Hippocampal formation (tissue), 2 donors: Measurements from ENCODE around the gene TSPAN17.
A peak's percentile ranks its signal among the peaks of the same experiment; 100 is the strongest.

Experiments
- DNase-seq, 2 donors: peaks; one replicate each; lab custom pipeline; 2025; lab: John Stamatoyannopoulos, UW

TSPAN17 gene

DNA sequence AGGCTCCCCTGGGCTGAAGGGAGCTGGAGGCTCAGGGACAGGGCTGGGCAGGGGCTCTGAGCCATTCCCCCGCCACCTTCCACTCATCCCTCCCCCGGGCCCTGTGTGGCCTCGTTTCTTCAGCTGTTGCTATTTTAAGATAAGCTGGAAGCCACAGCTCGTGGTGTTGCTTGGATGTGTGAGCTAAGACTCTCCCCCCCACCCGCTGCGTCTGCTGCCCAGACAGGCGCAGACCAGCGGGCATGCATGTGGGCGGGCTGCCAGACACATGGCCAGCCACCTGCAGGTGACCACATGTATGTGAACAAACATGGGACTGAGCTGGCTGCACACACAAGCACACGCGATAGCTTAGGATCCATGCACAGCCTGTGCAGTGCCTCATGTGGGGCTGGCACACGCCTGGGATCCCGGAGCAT is 25.6 kb upstream of the TSPAN17 start:
- DNase-seq: no peak

DNA sequence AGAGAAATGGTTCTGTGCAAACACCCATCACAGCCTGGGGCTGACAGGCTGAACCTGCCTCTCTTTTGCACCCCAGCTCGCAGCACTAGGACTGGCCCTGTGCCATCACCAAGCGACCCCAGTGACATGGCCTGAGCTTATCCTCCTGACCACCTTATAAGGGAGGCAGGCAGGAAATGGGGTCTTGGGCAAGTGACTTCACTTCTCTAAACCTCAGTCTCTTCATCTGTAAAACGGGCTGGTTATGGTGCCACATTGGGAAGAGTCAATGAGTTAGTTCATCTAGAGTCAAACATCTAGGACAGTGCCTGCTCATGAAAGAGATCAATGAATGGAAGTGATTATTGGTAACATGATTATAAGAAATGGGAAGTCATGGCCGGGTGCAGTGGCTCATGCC is 23.1 kb upstream of the TSPAN17 start:
- DNase-seq: no peak

DNA sequence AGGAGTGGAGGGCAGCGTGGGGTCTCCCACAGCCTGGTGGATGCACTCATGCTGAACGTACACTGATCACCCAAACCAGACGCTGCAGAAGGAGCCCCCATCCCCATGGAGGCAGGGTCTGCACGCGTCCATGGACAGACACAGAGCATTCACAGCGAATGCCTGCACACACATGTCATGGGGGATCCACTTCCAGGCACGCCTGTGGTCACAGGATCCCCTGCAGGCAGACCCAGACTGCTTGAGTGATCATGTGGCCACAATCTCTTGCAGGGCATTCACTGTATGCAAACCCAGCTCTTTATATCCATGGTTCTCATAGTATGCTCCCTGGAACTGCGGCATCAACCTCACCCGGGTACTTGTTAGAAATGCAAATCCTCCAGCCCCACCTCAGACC is 22.3 kb upstream of the TSPAN17 start:
- DNase-seq: no peak

DNA sequence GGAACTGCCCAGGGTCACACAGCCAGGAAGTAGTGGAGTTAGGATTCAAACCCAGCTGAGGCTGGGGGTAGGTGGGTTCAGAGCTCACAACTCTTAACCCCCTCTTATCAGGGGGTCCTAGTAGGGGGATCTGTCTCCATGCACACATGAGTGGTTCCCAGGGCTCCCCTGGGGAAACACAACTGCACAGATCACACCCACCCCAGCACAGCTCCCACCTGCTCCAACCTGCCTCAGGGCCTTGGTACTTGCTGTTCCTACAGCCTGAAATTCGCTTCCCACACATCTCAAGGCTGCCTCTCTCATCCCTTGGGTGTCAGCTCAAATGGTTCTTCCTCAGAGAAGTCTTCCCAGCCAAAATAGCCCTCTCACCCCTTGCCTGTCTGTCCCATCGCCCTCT is 21.8 kb upstream of the TSPAN17 start:
- DNase-seq: no peak

DNA sequence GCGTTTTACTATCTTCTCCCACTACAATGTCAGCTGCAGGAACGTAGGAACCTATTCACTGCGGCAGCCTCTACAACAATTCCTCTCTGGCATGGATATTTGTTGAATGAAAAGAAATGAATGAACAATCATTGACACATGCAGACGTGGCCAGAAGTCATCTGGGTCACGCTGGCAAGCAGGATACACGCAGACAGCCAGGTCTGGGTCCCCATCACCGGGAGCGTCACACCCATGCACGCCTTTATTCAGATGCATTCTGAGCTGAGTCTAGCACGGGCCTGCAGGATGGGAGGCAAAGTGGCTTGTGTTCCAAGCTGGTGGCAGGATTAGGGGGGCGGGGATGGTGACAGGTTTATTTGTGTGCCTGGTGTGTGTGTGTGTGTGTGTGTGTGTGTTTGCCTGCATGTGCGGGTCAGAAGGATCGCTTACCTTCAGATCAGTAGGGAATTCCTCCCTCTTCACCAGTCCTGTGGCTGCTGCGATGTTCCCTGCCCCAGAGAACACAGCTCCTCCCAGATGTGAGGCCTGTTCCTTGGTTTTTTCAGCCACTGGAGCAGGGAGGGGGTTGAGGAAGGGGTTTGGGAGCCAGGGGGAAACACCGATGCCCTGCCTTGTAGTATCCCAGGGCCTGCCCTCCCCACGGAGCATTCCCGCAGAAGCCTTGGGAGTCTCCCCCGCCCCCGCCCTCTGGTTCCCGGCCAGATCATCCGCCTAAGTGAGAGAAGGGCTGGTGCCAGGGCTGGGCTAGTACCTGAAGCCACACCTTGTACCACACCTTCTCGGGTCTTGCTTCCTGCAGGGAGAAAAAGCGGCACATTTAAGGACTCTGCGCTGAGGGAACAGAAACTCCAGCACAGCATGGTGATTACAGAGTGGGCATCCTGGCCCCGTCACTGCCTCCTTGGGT is 21.1 kb upstream of the TSPAN17 start:
- DNase-seq: no peak

DNA sequence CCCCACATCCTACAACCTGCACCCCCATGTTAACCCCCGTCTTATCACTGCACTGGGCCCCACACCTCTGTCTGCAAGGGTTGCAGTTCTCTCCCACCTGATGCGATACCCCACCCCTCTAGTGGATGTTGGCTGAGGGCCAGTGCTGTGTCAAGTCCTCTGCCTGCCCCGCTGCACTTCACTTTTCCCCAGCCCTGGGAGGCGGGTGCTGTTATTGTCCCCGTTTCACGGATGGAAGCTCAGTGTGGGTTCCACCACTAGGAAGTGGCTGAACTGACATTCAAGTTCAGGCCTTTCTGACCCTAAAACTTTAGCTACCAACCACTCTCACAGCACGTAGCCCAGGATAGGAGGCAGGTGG is 20.4 kb upstream of the TSPAN17 start:
- DNase-seq: no peak

DNA sequence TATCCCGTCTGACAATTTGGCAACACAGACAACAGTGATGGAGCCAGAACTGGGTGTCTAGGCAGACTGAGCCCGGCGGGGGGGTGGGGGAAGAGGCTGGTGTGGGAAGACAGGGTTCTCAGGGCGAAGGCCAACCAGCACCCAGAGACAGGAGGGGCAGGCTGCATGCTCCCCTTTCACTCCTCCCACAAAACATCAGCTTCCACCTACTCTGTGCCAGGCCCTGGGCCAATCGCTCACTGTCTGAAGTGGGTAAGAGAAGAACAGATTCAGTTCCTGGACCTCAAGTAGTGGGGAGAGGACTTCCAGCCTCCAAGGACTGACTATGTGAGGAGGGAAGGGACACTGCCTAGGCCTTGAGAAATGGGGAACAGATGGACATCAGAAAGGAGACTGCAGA is 19.7 kb upstream of the TSPAN17 start:
- DNase-seq: no peak

DNA sequence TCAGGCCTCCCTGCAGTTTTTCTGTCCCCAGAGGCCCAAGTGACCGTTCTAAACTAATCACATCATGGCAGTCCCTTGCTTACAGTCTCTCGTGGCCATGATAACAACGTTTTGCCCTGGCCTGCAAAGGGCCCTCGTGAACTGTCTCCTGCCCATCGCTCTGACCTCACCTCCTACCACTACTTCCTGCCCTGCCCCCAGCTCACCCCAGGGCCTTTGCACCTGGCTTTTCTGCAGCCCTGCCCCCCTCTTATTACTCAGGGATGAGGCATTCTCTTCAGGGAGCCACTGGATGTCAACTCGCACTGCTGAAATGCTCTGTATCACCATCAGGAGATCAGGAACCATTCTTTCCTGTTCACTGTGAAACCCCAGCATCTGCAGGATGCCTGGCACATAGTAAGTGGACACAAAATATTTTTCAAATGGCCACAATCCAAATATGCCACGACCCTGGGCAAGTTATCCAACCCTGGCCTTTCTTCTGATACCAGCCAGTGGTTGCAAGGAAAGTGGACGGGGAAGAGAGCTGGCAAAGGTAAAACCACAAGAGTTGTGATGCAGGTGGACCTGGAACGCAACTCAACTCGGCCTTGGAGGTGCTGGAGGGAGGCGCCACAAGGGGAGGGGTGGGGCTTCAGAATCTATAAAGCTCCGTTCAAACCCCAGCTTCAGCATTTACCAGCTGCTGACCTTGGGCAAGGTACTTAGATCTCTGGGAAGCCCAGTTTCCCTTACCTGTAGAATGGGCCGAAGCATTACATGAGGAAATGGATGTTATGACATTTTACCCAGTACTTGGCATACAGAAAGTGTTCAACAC is 18.7 kb upstream of the TSPAN17 start:
- no peak for DNase-seq

DNA sequence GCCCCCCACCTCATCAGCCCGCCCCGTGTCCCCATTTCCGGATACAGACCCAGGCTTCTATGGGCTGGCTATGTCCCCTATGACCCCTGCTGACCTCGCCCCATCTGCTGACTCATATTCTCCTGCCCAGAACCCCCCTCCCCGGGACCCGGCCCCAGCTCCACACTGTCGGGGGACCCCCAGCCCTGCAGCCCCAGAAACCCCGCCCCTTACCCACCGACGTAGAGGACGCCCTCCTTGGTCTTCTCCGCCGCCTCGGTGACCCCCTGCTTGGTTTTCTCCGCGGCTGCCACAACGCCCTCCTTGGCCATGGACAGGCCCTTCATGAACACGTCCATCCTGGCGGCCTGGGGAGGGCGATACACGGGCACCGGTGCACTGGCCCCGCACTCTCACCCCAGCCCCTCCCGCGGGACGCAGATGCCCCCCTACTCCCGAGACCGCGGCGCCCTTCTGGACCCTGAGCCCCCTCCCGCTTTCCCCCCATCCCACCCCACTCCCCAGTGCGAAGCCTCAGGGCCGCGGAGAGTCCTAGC is 17.9 kb upstream of the TSPAN17 start:
- no peak for DNase-seq

DNA sequence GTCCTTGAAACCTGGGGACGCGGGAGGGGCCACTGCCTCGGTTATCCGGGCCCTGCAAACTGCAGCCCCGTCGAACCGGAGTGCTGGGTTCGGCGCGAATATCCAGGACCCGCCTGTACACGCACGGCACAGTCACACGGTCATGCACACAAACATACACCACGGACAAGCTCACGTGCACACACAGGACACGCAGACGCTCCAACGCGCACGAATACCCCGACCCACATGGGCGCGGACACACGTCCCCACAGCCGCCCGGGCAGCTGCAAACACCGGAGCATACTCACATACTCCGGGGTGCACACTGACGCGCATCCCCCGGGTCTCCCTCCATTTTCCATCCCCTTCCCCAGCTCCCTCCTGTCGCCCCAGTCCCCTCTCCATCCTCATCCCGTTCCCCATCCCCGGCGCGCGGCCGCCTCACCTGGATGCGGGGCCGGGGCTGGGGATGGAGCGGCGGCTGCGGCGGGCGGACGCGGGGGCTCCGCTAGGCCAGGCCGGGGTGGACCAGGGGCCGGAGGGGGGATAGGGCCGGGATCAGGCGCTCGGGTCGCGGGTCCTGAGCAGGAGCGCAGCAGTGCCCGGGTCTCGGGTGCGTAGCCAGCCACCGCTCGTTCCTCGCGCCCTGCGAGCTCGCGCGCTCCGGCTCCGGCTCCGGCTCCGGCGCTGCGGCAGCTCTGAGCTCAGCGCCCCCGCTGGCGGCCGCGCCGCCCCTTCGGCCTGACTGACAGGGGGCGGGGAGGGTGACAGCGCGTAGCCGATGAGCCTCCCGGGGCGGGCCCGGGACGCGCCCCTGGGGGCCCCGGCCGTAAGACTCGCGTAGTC is 17.2 kb upstream of the TSPAN17 start, which contains the start of the genes EIF4E1B and SNCB:
Gene EIF4E1B, plus strand, starts transcription at position 823 of the 828 bp plus-strand sequence. CDS start 12,113 bp downstream, outside the sequence.
Gene SNCB, minus strand, starts transcription at position 682 of the 828 bp plus-strand sequence. CDS start 880 bp downstream, outside the sequence.
- DNase-seq: peak in 1 of 2 donors; percentile 26

DNA sequence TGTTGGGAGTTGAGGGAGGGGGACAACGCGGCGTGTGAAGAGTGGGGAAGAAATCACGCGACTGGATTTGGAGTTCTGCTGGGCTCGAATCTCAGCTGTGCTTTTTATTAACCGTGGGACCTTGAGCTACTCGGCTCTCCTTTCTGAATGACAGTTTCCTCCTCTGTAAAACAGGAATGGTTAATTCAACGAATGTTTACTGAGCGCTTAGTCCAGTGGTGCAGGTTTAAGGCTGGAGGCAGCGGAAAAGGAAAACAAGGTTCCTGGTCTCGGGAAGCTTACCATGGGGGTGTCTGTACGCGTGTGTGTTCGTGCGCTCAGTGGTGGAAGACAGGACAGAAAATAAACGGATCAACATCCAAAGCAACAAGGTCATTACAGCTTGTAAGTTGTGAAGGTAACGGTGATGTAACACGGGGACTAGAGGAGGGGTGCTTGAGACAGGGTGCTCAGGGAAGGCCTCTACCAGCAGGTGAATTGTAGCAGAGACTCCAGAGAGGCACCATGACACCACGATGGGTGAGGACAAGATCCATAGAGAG is 16.5 kb upstream of the TSPAN17 start:
- DNase-seq: no peak

DNA sequence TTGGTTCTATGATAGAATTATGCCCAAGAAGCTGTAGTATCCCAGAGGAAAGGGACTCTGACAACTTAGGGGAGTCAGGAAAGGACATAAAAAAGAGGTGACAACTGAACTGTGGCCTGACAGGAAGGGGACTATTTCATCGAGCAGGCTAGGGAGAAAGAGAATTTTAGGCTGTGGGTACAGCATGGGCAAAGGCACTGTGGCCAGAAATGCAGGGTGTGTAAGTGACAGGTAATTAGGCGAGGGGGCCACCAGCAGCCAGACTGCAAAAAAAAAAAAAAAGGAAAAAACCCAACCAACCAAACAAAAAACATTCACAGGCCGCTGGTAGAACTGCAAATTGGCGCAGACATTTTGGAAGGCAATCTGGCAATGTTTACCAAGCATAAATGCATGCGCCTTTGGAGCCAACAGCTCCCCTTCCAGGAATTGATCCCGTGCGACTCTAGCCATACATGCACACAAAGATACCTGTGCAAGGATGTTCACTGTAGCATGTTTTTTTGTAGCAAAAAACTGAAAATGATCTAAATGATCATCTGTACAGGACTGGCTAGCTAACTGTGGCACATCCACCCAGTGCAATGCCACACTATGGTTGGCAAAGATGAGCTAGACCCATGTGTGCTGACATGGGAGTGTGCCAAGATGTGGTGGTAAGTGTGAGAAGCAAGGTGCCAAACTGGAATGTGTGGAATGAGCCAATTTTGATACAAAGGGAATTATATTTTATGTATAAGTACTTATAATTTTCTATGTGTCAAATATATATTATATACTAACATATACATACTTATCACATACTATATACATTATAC is 15.7 kb upstream of the TSPAN17 start:
- DNase-seq: no peak

DNA sequence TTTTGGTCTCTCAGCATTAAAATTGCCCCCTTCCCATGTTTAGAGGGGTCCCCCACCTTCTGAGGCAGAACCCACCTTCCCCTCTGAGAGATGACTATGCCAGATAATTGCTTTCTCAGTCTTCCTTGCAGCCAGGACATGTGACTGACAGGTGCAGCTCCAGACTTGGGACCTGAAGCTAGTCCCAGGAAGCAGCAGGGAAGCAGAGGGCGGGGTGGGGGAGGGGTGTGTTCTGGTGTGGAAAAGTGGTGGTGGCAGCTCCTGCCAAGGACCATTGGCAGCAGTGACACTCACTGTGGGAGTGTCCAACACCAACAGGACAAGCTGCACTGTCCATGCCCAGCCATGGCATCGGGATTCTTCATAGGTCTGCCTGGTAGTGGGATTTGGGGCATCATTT is 14.5 kb upstream of the TSPAN17 start:
- DNase-seq: no peak

DNA sequence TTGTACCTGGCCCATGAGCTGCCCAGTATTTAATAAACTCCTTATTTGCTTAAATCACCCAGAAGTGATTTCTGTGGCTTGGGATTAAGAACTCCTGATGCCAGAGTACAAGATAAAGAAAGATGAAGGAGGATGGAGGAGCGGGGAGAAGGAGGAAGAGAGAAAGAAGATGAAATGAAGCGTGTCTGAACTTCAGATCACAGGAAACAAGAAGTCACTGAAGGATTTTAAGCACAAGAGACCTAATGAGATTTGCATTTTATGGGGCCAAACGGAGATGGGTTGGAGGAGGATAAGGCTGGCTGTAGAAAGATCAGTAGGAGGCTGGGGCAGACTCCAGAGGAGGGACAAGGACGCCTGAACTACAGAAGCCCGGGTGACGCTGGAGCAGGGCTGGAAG is 13.7 kb upstream of the TSPAN17 start:
- DNase-seq: no peak

DNA sequence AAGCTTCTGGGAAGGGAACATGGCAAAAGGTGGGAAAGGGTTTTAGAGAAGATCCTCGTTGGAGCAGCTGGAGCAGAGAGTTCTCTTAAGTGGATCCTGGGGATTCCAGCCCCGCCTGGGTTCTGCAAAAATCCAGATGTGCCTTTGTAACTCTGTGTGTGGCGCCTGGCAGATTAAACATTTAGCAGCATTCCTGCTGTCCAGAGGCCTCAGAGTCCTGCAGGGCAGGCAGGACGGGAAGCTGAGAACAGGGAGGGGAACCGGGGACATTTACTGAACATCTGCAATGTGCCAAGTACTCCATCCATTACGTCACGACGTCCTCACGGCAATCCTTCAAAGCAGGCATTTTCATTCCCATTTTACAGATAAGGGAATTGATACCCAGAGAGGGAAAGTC is 10.9 kb upstream of the TSPAN17 start:
- DNase-seq: no peak

DNA sequence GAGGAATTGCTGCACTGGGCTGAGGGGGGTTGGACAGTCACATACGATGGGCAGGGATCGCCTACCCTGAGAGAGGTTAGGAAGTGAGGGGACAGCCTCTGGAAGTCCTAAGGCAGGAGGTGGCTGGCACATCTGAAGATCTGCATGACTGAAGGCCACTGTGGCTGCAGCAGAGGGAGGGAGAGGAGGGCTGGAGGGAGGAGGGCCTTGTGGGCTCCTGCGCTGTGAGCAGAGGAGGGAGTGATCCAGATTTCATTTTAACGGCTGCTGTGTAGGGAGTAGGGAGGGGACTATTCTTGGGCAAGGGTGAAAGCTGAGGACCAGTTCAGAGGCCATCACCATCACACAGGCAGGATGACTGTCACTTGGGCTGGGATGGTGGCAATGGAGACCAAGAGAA is 9.7 kb upstream of the TSPAN17 start:
- no peak for DNase-seq

DNA sequence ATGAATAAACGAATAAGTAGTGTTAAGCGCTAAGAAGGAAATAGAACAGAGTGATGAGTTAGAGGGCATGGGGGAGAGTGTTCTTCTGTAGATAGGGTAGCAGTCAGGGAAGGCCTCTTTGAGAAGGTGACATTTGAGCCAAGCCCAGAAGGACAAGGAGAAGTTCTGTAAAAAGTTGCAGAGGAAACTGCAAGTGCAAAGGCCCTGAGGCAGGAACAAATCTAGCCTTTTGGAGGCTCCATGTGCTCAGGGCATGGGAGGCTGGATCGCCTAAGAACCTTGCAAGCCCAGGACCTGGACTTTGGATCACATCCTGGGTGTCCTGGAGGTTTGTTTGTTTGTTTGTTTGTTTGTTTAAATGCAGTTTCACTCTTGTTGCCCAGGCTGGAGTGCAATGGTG is 8.8 kb upstream of the TSPAN17 start:
- DNase-seq: no peak

DNA sequence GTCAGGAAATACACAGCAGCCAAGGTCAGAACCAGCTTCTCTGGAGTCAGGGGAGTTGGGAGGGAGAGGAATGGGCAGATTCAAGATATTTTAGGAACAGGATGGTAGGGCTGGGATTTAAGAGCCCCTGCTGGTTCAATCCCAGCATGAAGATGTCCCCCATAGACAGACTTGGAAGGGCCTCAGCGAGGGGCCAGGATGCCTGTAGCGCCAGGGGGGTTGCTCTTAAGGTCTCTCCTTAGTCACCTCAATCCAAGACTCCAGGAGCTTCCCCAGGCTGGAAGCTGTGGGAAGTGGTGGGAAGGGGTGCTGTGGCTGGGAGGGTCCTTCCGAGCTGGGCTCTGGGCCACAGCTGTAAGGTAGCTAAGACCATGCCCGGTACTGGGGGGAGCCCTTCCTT is 8.1 kb upstream of the TSPAN17 start:
- DNase-seq: no peak

DNA sequence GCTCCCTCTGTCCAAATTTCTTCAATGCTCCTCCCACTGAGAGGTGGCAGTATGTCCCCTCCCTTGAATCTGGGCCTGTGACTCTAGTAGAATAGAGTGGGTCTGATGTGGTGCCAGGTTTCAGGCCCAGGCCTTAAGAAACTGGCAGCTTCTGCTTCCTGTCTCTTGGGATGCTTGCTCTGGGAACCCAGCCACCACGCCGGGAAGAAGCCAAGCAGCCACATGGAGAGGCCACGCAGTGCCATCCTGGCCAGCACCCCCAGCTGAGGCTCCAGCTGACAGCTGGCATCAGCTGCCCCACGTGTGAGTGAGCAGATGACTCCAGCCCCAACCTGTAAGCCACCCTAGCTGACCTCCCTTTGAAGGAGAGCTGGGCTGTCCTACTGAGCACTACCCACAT is 7.3 kb upstream of the TSPAN17 start:
- peak; percentile 42 to 56 for DNase-seq

DNA sequence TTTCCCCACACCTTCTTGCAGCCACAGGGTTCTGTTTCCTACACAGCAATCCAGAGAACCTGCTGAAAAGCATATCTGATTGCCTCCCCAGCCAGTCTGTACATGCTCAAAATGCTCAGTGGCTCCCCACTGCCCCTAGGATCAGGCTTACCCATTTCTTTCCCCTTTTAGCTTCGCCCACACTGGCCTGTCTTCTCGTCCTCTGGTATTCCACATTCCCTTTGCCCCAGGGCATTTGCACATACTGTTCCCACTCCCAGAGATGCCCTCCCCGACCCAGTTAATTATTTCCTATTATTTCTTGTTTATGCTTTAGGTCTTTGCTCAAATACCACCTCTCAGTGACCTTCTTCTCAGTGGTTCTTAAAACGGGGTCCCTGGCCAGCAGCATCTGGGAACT is 6.7 kb upstream of the TSPAN17 start:
- no peak for DNase-seq
